Measurements from ENCODE around the gene RIN3.

- no peak for TF ChIP-seq CTCF (IDR thresholded peaks at IDR 0.05)
- no peak for TF ChIP-seq POLR2A (IDR thresholded peaks at IDR 0.05)
These were observed 139.0 kb downstream of the RIN3 start for GRCh38 chr14:92652413-92653151.
